GM15510 (cell line): Measurements from ENCODE around the gene ALPI.

Experiments used
- POLR2A ChIP-seq: IDR thresholded peaks from 3 replicates; pipeline ENCODE4 v1.6.1; 2011; ENCODE audit warnings: borderline replicate concordance; ENCODE audit not compliant: insufficient read length; ENCODE audit errors: extremely low read depth

The ALPI gene

DNA sequence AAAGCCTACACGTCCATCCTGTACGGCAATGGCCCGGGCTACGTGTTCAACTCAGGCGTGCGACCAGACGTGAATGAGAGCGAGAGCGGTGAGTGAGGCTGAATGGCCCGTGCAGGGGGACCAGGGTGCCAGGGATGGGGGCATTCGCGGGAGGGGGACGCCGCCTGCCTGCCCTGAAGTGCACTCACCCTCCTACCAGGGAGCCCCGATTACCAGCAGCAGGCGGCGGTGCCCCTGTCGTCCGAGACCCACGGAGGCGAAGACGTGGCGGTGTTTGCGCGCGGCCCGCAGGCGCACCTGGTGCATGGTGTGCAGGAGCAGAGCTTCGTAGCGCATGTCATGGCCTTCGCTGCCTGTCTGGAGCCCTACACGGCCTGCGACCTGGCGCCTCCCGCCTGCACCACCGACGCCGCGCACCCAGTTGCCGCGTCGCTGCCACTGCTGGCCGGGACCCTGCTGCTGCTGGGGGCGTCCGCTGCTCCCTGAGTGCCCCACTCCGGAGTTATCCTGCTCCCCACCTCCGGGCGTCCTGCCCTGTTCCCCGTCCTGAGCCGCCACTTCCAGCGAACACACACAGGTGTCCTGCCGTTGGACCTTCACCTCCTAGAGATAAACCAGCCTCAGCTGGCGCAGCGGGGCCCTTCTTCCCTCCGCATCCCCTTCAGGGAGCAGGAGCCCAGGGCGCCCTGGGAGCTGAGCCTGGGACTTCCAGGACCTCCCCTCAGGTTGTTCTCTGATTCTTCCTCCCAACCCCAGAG, 2.9 kb downstream of the ALPI start:
- no peak for TF ChIP-seq POLR2A

DNA sequence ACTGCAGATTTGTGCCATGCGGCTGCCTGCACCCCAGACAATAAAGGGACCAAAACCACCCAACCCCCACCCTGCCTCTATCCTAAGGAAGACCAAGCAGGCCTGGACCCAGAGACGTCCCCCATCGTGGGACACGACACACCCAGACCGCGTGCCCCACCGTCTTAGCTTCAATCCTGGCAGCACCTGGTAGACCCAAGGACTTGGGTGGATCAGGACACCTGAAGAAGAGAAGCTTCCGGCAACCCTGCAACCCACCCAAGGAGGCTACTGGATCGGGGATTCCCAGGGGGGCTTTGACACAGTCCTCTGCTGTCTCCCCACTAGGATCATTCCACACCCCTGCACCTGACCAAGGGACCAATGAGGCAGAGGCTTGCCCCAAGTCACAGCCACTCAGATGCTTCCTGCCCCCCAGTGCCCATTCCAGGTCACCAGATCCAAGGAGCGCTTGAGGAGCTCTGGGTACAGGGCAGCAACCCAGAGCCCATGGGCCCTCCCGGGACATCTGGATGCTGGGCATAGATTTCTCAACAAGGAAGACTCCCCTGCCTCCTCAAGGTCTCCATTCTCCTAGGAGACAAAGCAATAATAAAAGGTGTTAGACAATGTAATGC, 3.6 kb downstream of the ALPI start:
- no peak for TF ChIP-seq POLR2A

DNA sequence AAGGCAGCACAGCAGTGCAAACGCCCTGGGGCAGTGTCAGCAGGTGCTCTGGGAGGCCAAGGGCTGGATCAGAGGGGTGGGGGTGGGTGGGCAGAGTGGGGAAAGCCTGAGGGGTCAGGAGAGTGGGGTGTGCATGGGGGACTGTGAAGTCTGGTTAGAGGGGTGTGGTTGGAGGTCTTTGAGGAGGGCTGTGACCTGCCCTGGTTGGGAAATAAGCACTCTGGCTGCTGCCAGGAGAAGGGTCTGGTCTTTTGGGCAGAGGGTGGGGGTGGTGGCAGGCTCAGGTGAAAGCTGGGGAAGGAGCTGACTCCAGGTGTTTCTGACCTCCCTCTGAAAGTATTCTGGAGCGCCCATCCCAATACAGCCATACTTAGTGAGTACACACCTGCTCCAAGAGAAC, 4.2 kb downstream of the ALPI start:
- no peak for TF ChIP-seq POLR2A

GRCh38 chr2:232463701-232464543, 8.0 kb downstream of the ALPI start:
- no peak for TF ChIP-seq POLR2A

GRCh38 chr2:232464544-232464885, 8.6 kb downstream of the ALPI start:
- TF ChIP-seq POLR2A, result no peak

DNA sequence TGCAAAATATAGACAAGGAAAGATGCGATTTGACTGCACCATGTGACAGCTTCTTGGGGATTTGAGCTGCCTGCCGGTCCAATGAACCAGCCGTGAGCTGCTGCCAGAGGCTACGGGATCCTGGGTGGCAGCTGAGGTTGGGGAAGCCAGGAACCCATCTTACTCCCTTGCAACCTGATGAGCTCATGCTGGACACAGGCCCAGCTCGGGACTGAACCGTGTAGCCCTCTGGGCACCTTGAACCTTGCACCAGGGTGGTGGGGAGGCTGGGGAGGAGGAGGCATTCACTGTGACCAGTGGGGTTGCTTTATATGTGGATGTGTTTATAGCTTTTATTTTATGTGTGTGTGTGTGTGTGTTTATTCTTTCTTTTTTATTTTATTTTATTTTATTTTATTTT, 9.1 kb downstream of the ALPI start:
- TF ChIP-seq POLR2A, result no peak

- TF ChIP-seq POLR2A, result no peak
Observed at GRCh38 chr2:232466221-232466620, 10.3 kb downstream of the ALPI start.

DNA sequence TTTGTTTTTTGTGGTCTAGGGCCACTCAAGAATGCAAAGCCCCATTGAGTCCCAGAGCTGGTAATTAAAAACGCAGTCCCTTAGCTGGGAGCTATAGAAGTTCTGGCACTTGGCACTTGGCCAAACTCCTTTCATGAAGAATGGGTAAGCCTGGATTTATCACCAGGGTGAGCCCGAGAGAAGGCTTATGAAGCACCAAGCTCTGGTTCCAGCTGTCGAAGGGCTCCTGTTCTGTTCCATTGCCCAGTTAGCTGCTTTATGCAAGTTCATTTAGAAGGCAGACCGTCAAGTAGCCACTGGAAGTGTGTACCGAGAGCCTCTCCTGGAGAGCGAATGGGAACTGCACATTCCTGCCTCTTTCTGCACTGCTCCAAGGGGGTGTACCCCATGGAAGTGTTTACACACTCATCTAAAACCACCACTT, 17.5 kb downstream of the ALPI start:
- TF ChIP-seq POLR2A, result no peak

DNA sequence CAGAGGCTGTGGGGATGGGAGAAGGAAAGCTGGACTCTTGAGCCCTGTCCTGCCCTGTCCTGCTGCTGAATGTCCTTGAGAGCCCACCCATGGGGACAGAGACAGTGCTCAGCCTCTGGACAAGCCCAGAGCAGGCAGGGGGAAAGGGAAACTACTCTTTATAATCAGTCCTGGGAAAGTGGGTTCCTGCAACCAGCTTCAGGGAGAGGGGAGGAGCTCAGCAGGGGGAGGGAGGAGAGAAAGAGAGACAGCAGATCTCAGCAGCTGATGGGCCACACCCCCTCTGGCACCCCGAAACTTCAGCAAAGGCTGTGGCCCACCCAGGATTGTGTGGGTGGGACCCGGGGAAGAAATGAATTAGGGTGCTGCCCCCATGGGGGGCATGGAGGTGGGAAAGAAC, 20.1 kb downstream of the ALPI start:
- no peak for TF ChIP-seq POLR2A

- TF ChIP-seq POLR2A, result no peak
Observed at GRCh38 chr2:232476791-232477190, 20.8 kb downstream of the ALPI start.

DNA sequence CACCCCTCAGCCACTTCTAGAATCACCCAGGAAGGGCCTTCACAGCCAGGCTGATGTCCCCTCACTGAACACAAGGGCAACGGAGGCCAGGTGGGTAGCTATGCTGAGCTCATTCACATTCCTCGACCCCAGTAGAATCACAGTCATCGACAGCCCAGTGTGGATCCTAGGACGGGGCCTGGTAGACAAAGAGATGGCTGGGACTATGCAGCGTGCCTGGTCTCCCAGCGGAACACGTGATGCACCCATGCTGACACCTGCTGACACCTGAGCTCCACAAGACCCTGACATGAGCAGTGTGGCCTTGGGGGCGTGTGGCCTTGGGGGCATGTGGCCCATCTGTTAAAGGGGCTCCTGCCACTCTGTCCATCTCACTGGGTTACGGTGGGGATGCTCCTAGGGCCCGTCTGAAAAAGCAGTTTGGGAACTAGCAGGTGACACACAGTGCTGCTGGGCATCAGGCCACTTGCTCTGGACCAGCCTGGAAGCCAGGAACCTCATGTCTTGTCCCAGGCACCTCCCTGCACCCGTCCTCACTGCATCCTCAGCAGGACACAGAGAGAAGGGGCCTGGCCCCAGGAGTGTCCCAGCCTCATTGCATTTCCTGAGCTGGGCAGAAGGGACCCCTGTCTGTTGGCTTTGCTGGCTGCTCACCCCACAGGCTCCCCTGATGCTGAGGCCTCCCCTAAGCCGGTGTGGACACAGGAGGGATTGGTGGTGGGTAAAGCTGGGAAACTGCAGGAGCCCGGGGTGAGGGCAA, 22.0 kb downstream of the ALPI start:
- TF ChIP-seq POLR2A, result no peak

GRCh38 chr2:232478571-232479340, 22.8 kb downstream of the ALPI start:
- no peak for TF ChIP-seq POLR2A

GRCh38 chr2:232479341-232480200, 23.6 kb downstream of the ALPI start:
- no peak for TF ChIP-seq POLR2A
